Activated T-cell treated with anti-CD3 and anti-CD28 coated beads for 48 hours (primary cell): ENCODE results near the gene CHCHD6.

Experiments
- DNase-seq: peaks from one replicate; pipeline ENCODE4 v3.0.0-alpha.2; 2020; ENCODE audit warnings: low read depth

CHCHD6 gene

GRCh38 chr3:126995254-126995780 lies 291.3 kb downstream of the CHCHD6 start:
- no peak for DNase-seq

GRCh38 chr3:126995926-126996512 lies 292.0 kb downstream of the CHCHD6 start:
- DNase-seq: no peak

GRCh38 chr3:126996905-126997304 lies 292.9 kb downstream of the CHCHD6 start:
- no peak for DNase-seq

GRCh38 chr3:126997455-126998038 lies 293.5 kb downstream of the CHCHD6 start:
- DNase-seq: no peak

- DNase-seq: no peak
Measured at GRCh38 chr3:126998320-126998719, 294.3 kb downstream of the CHCHD6 start.

GRCh38 chr3:126998728-126999127 lies 294.7 kb downstream of the CHCHD6 start:
- no peak for DNase-seq

- no peak for DNase-seq
Measured at GRCh38 chr3:126999383-126999782, 295.3 kb downstream of the CHCHD6 start.

GRCh38 chr3:127000119-127000518 lies 296.1 kb downstream of the CHCHD6 start:
- DNase-seq: no peak

GRCh38 chr3:127000761-127001160 lies 296.7 kb downstream of the CHCHD6 start:
- no peak for DNase-seq

GRCh38 chr3:127001486-127002194 lies 297.6 kb downstream of the CHCHD6 start:
- DNase-seq: no peak

- DNase-seq: no peak
Measured at GRCh38 chr3:127002195-127003174, 298.4 kb downstream of the CHCHD6 start.

GRCh38 chr3:127003175-127003555 lies 299.1 kb downstream of the CHCHD6 start:
- no peak for DNase-seq

GRCh38 chr3:127003601-127004280 lies 299.7 kb downstream of the CHCHD6 start:
- no peak for DNase-seq

GRCh38 chr3:127004641-127005397 lies 300.8 kb downstream of the CHCHD6 start:
- no peak for DNase-seq

GRCh38 chr3:127005864-127006500 lies 301.9 kb downstream of the CHCHD6 start:
- DNase-seq: no peak

- DNase-seq: no peak
Measured at GRCh38 chr3:127006781-127007436, 302.9 kb downstream of the CHCHD6 start.

GRCh38 chr3:127008236-127008635 lies 304.2 kb downstream of the CHCHD6 start:
- DNase-seq: no peak

- DNase-seq: no peak
Measured at GRCh38 chr3:127009531-127009930, 305.5 kb downstream of the CHCHD6 start.
